ENCODE results near the gene PIAS4.

GRCh38 chr19:3970313-3970807 is 37.2 kb upstream of the PIAS4 start:
- TF ChIP-seq RELA (CRISPR knock-in tag; IDR thresholded peaks at IDR 0.05; ENCODE audit: borderline replicate concordance) (no peak), ZNF532 (CRISPR knock-in tag; IDR thresholded peaks at IDR 0.05; ENCODE audit: borderline replicate concordance) (no peak)

Measured in WTC11 (cell line).